ENCODE data around the gene PLEKHG5. TPM values are rescaled to one million over a fixed set of nuclear protein-coding genes. Genes with fewer than 3 reads are reported as not detected.

Gene PLEKHG5
- total and polyA plus RNA-seq, 2 donors: 5.8 to 9.9 TPM

GRCh38 chr1:6519491-6519934, 28.0 kb upstream of the PLEKHG5 start:
- Histone ChIP-seq H3K4me3 (ENCODE audit: low read depth, low read length) (no peak overlapping the region), H3K27ac (ENCODE audit: low read depth) (no peak overlapping the region), H3K4me1 (ENCODE audit: insufficient read depth) (no peaks in the 10 kb centered on the region), H3K36me3 (ENCODE audit: insufficient read depth) (no peaks in the 10 kb centered on the region)
- 61% methylated on average over 11 of the region's 11 CpGs for WGBS
- DNase-seq (ENCODE audit: extremely low spot score): no peak

- Histone ChIP-seq H3K4me1 (ENCODE audit: insufficient read depth) (no peaks in the 10 kb centered on the region), H3K27ac (ENCODE audit: low read depth) (no peak overlapping the region), H3K36me3 (ENCODE audit: insufficient read depth) (no peaks in the 10 kb centered on the region), H3K4me3 (ENCODE audit: low read depth, low read length) (no peak overlapping the region)
- no peak for DNase-seq (ENCODE audit: extremely low spot score)
- 33% methylated on average over 8 of the region's 8 CpGs for WGBS
Observed at GRCh38 chr1:6517435-6517851, 26.0 kb upstream of the PLEKHG5 start.

GRCh38 chr1:6515771-6516170, 24.3 kb upstream of the PLEKHG5 start:
- Histone ChIP-seq H3K4me1 (ENCODE audit: insufficient read depth) (no peaks in the 10 kb centered on the region), H3K27ac (ENCODE audit: low read depth) (no peak overlapping the region), H3K4me3 (ENCODE audit: low read depth, low read length) (no peak overlapping the region), H3K36me3 (ENCODE audit: insufficient read depth) (no peaks in the 10 kb centered on the region)
- no peak for DNase-seq (ENCODE audit: extremely low spot score)
- WGBS: 80% methylated on average over 4 of the region's 4 CpGs

- Histone ChIP-seq H3K4me1 (ENCODE audit: insufficient read depth) (no peaks in the 10 kb centered on the region), H3K36me3 (ENCODE audit: insufficient read depth) (no peaks in the 10 kb centered on the region), H3K27ac (ENCODE audit: low read depth) (no peak overlapping the region), H3K4me3 (ENCODE audit: low read depth, low read length) (no peak overlapping the region)
- WGBS: 72% methylated on average over 9 of the region's 9 CpGs
- DNase-seq (ENCODE audit: extremely low spot score): no peak
Observed at GRCh38 chr1:6513320-6513801, 21.9 kb upstream of the PLEKHG5 start.

- H3K4me3 ChIP-seq (ENCODE audit: low read depth, low read length): no peak overlapping the region
- H3K27ac ChIP-seq (ENCODE audit: low read depth): no peak overlapping the region
- no peaks in the 10 kb centered on the region for H3K4me1 ChIP-seq (ENCODE audit: insufficient read depth)
- H3K36me3 ChIP-seq (ENCODE audit: insufficient read depth): no peaks in the 10 kb centered on the region
- DNase-seq (ENCODE audit: extremely low spot score): no peak
- 80% methylated on average over 8 of the region's 8 CpGs for WGBS
Observed at GRCh38 chr1:6512908-6513280, 21.4 kb upstream of the PLEKHG5 start.

GRCh38 chr1:6512245-6512907, 20.9 kb upstream of the PLEKHG5 start:
- no peaks in the 10 kb centered on the region for H3K36me3 ChIP-seq (ENCODE audit: insufficient read depth)
- WGBS: 90% methylated on average over 19 of the region's 19 CpGs
- no peak for DNase-seq (ENCODE audit: extremely low spot score)

GRCh38 chr1:6511561-6512244, 20.2 kb upstream of the PLEKHG5 start:
- WGBS: 78% methylated on average over 16 of the region's 16 CpGs
- H3K36me3 ChIP-seq (ENCODE audit: insufficient read depth): no peaks in the 10 kb centered on the region

More at GRCh38 chr1:6512245-6512907, 20.9 kb upstream of the PLEKHG5 start:
- no peak overlapping the region for H3K4me3 ChIP-seq (ENCODE audit: low read depth, low read length)
- H3K27ac ChIP-seq (ENCODE audit: low read depth): no peak overlapping the region
- H3K4me1 ChIP-seq (ENCODE audit: insufficient read depth): no peaks in the 10 kb centered on the region

GRCh38 chr1:6511056-6511455, 19.6 kb upstream of the PLEKHG5 start:
- no peak overlapping the region for H3K4me3 ChIP-seq (ENCODE audit: low read depth, low read length)
- no peaks in the 10 kb centered on the region for H3K36me3 ChIP-seq (ENCODE audit: insufficient read depth)
- WGBS: 85% methylated on average over 6 of the region's 6 CpGs
- H3K4me1 ChIP-seq (ENCODE audit: insufficient read depth): no peaks in the 10 kb centered on the region
- no peak for DNase-seq (ENCODE audit: extremely low spot score)
- no peak overlapping the region for H3K27ac ChIP-seq (ENCODE audit: low read depth)

More at GRCh38 chr1:6511561-6512244, 20.2 kb upstream of the PLEKHG5 start:
- Histone ChIP-seq H3K4me1 (ENCODE audit: insufficient read depth) (no peaks in the 10 kb centered on the region), H3K27ac (ENCODE audit: low read depth) (no peak overlapping the region), H3K4me3 (ENCODE audit: low read depth, low read length) (no peak overlapping the region)
- DNase-seq (ENCODE audit: extremely low spot score): no peak

- Histone ChIP-seq H3K36me3 (ENCODE audit: insufficient read depth) (no peaks in the 10 kb centered on the region), H3K4me3 (ENCODE audit: low read depth, low read length) (no peak overlapping the region), H3K4me1 (ENCODE audit: insufficient read depth) (no peaks in the 10 kb centered on the region), H3K27ac (ENCODE audit: low read depth) (no peak overlapping the region)
- WGBS: 81% methylated on average over 6 of the region's 6 CpGs
- no peak for DNase-seq (ENCODE audit: extremely low spot score)
Observed at GRCh38 chr1:6510493-6510892, 19.0 kb upstream of the PLEKHG5 start.

- no peak overlapping the region for H3K4me3 ChIP-seq (ENCODE audit: low read depth, low read length)
- 83% methylated on average over 10 of the region's 10 CpGs for WGBS
- no peak for DNase-seq (ENCODE audit: extremely low spot score)
- H3K4me1 ChIP-seq (ENCODE audit: insufficient read depth): no peaks in the 10 kb centered on the region
- H3K27ac ChIP-seq (ENCODE audit: low read depth): no peak overlapping the region
- H3K36me3 ChIP-seq (ENCODE audit: insufficient read depth): no peaks in the 10 kb centered on the region
Observed at GRCh38 chr1:6509919-6510291, 18.4 kb upstream of the PLEKHG5 start.

- DNase-seq (ENCODE audit: extremely low spot score): no peak
- WGBS: 69% methylated on average over 20 of the region's 20 CpGs
- Histone ChIP-seq H3K4me1 (ENCODE audit: insufficient read depth) (no peaks in the 10 kb centered on the region), H3K4me3 (ENCODE audit: low read depth, low read length) (no peak overlapping the region), H3K27ac (ENCODE audit: low read depth) (no peak overlapping the region), H3K36me3 (ENCODE audit: insufficient read depth) (no peaks in the 10 kb centered on the region)
Observed at GRCh38 chr1:6509220-6509918, 17.9 kb upstream of the PLEKHG5 start.

- H3K36me3 ChIP-seq (ENCODE audit: insufficient read depth): no peaks in the 10 kb centered on the region
- H3K4me3 ChIP-seq (ENCODE audit: low read depth, low read length): no peak overlapping the region
- no peaks in the 10 kb centered on the region for H3K4me1 ChIP-seq (ENCODE audit: insufficient read depth)
- no peak for DNase-seq (ENCODE audit: extremely low spot score)
- WGBS: 90% methylated on average over 11 of the region's 11 CpGs
- H3K27ac ChIP-seq (ENCODE audit: low read depth): no peak overlapping the region
Observed at GRCh38 chr1:6508816-6509189, 17.3 kb upstream of the PLEKHG5 start.

- WGBS: 82% methylated on average over 18 of the region's 18 CpGs
- Histone ChIP-seq H3K27ac (ENCODE audit: low read depth) (no peak overlapping the region), H3K4me3 (ENCODE audit: low read depth, low read length) (no peak overlapping the region), H3K4me1 (ENCODE audit: insufficient read depth) (no peaks in the 10 kb centered on the region), H3K36me3 (ENCODE audit: insufficient read depth) (no peaks in the 10 kb centered on the region)
- DNase-seq (ENCODE audit: extremely low spot score): no peak
Observed at GRCh38 chr1:6508154-6508815, 16.8 kb upstream of the PLEKHG5 start.
